ENCODE measurements around the gene CDK19. TPM values are rescaled to one million over a fixed set of nuclear protein-coding genes. Genes with fewer than 3 reads are reported as not detected.

Gene CDK19
- total RNA-seq, 1 experiment from 2014 or later, result 7.0 TPM

DNA sequence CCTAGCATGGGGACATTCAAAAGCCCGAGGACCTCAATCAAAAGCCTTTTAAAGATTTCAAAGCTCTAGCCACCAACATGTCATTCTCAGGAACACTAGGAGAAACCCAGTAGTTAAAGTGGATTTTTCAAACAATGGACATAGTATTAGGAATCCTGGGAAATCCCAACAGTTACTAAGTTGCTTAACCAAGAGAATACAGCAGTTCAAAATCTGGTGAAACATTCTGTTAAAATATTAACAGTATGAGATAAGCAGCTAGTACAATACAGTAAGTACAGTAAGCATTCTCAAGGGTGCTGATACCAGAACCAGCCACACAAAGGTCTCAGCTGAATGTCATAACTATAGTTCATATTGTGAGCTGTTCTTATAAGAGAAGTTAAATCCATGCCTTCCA is 68.6 kb downstream of the CDK19 start:
- no peak for DNase-seq
- Histone ChIP-seq H3K4ac (ENCODE audit: low read depth, low read length) (no peak overlapping the region), H3K18ac (ENCODE audit: insufficient read length, low read depth, low read length) (no peak overlapping the region), H4K8ac (replicated peaks; ENCODE audit: insufficient read length, low read depth, low read length) (no peak overlapping the region), H4K20me1 (ENCODE audit: control insufficient read depth, insufficient read depth, insufficient read length) (no peaks in the 10 kb centered on the region), H4K5ac (ENCODE audit: insufficient read length, low read depth, low read length) (no peak overlapping the region), H3T11ph (ENCODE audit: low read length) (no peak overlapping the region), H3K27me3 (ENCODE audit: insufficient read depth, low read length) (no peaks in the 10 kb centered on the region), H2AK5ac (ENCODE audit: insufficient read length, low read length) (no peak overlapping the region), H3K27ac (ENCODE audit: insufficient read length, low read depth, low read length) (no peak overlapping the region), H2BK12ac (ENCODE audit: insufficient read length, low read depth, low read length) (no peak overlapping the region), H2BK5ac (ENCODE audit: insufficient read length, low read length) (no peak overlapping the region), H3K14ac (ENCODE audit: insufficient read depth, low read length) (no peak overlapping the region), H2BK120ac (ENCODE audit: low read depth, low read length, poor library complexity, severe bottlenecking) (no peak overlapping the region), H3K4me1 (ENCODE audit: insufficient read depth, low read length) (no peaks in the 10 kb centered on the region), H3K23me2 (ENCODE audit: insufficient read length, low read depth, low read length, poor library complexity, severe bottlenecking) (no peaks in the 10 kb centered on the region), H2AFZ (ENCODE audit: low read length) (no peak overlapping the region), H3K9me3 (ENCODE audit: control insufficient read depth, low read depth, low read length) (peaks cover 6% of the 10 kb centered on the region), H2BK20ac (ENCODE audit: low read depth, low read length, poor library complexity, severe bottlenecking) (no peak overlapping the region), H4K91ac (ENCODE audit: insufficient read length, low read depth, low read length) (no peak overlapping the region), H2BK15ac (ENCODE audit: low read depth, low read length) (no peak overlapping the region), H3K23ac (ENCODE audit: insufficient read length, low read depth, low read length) (no peak overlapping the region), H3K79me2 (ENCODE audit: insufficient read depth, low read length) (no peaks in the 10 kb centered on the region; the same call in 1 of the 2 replicates), H3K4me2 (ENCODE audit: insufficient read depth, insufficient read length, low read length) (no peak overlapping the region), H3K56ac (ENCODE audit: insufficient read length, low read depth, low read length) (no peak overlapping the region), H3K79me1 (ENCODE audit: insufficient read depth, low read depth, low read length, poor library complexity, severe bottlenecking) (no peaks in the 10 kb centered on the region), H3K9ac (ENCODE audit: extremely low read depth, insufficient read length, low read length) (no peak overlapping the region)
- TF ChIP-seq, protein P1, sequence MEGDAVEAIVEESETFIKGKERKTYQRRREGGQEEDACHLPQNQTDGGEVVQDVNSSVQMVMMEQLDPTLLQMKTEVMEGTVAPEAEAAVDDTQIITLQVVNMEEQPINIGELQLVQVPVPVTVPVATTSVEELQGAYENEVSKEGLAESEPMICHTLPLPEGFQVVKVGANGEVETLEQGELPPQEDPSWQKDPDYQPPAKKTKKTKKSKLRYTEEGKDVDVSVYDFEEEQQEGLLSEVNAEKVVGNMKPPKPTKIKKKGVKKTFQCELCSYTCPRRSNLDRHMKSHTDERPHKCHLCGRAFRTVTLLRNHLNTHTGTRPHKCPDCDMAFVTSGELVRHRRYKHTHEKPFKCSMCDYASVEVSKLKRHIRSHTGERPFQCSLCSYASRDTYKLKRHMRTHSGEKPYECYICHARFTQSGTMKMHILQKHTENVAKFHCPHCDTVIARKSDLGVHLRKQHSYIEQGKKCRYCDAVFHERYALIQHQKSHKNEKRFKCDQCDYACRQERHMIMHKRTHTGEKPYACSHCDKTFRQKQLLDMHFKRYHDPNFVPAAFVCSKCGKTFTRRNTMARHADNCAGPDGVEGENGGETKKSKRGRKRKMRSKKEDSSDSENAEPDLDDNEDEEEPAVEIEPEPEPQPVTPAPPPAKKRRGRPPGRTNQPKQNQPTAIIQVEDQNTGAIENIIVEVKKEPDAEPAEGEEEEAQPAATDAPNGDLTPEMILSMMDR (conservative IDR thresholded peaks at IDR 0.05), result no peak
- Mint-ChIP-seq H3K4me3 (no peak overlapping the region), H3K4me1 (no peaks in the 10 kb centered on the region), H3K27me3 (ENCODE audit: low read depth) (no peaks in the 10 kb centered on the region), H3K9me3 (peaks cover 20 to 24% of the 10 kb centered on the region in 2 experiments), H3K36me3 (ENCODE audit: insufficient read depth in 1 of 3, low read depth in 3 of 3) (peaks cover 20 to 30% (median 29%) of the 10 kb centered on the region in 3 experiments), H3K27ac (no peak overlapping the region)
- WGBS (ENCODE audit: extremely low coverage, insufficient read length, low lambda C conversion rate), result no CpG with 5 or more reads among the region's 1 CpG

Measured in H9 (cell line).